NOMO-1 treated with dmso at 0.1 percent for 144 hours (cell line): ENCODE measurements around the gene TMEM167A.

Source experiments
- DNase-seq: peaks from one replicate; lab custom pipeline; 2025; ENCODE audit not compliant: unreplicated experiment; lab: John Stamatoyannopoulos, UW

Gene TMEM167A, protein sequence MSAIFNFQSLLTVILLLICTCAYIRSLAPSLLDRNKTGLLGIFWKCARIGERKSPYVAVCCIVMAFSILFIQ

DNA sequence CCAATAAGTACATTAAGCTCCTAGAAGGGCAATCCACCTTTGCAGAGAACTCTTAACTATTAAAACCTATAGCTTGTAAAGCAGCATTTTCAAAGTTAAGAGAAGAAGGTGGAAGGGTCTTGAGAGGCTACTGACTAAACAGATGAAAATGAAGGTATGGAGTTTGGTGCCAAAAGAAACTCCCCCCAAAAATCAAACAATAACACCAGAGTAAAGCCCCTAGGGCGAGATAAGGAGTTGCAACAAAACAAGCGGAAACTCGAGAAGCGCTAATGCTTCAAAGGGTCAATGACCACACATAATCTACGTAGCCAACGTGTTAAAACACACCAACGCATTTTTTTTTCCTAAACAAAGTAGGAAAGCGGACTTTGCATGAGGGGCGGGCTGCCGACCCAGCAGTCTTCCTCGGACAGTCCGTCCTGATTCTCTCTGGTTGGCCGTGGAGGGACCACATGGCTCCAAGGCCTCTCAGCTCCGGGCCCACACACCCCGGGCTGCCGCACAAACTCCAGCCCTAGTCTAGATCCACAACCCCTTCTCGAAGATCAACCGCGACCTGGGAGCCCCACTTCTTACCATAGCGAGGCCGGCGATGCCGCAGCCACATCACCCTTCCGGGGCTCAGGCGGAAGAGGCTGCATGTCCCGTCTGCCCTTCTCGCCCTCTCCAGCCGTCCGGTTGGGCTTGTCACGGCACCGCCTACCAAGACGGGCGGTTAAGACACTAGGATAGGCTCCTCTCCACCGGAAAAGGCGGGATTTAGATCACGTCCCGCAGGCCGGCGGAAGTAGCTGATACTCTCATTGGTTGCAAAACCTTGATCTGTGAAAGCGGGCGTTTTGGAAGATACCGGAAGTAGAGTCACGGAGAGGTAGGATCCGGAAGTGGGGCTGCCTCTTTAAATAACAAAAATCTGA is at the start of gene TMEM167A, which contains the start of gene XRCC4:
TSS of gene TMEM167A (minus strand) at position 653 of the 920 bp plus-strand sequence. CDS start at position 582, 71 bp downstream.
TSS of gene XRCC4 (plus strand) at position 806 of the 920 bp plus-strand sequence. CDS start 27,373 bp downstream, outside the sequence.
- peak; percentile 99 for DNase-seq

DNA sequence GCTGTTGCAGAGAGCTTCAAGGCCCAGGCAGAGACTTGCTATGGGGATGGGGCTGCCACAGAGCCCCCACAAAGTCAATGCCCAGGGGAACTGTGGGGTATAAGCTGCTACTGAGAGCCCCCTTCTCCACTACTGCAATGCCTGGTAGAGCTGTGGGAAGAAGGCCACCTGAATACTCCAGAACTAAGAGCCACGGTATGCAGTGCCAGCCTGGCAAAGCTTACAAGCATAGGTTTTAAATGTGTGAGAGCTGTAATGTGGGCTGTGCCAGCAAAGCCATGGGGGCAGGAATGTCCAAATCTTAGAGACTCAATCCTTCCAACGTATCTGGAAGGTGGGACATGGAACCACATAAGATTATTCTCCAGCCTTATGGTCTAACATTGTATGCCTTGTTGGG is 49.3 kb upstream of the TMEM167A start:
- no peak for DNase-seq

DNA sequence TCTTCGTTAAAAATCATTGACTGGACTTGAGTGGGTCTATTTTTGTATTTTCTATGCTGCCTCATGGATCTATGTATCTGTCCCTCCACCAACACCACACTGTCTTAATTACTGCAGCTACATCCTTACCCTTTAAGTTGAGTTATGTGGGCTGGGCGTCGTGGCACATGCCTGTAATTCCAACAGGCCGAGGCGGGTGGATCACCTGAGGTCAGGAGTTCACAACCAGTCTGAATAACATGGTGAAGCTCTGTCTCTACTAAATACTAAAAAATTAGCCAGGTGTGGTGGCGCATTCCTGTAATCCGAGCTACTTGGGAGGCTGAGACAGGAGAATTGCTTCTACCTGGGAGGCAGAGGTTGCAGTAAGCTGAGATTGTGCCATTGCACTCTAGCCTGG is 48.4 kb upstream of the TMEM167A start:
- DNase-seq: no peak

DNA sequence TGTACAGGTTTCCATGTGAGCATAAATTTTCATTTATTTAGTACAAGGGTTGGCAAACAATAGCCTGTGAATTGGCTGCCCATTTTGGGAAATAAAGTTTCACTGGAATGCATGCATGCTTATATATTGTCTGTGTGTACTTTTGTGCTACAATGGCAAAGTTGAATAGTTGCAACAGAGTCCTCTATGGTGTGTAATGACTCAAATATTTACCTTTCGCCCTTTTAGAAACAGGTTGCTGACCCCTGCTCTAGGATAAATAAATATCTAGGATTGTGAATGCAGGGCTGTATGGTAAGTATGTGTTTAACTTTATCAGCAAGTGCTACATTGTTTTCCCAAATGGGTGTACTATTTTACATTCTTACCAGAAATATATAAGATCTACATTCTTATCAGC is 47.4 kb upstream of the TMEM167A start:
- DNase-seq: no peak

DNA sequence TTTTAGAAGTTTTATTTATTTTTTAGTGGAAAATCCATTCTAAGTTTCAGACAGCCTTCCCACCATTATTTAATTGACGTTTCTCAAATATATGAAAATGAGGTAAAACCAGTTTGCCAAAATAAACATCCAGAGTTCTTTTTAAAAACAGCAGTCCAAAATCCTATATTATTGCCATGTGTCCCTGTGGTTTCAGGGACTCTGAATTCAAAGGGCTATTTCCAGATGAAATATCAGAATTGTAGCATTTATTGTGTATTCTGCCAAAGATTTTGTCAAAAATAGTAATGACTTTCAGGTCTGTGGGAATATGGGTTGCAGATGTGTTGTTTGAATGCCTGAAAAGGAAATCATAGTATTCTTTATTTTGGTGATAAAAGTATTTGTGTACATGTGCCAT is 41.8 kb upstream of the TMEM167A start:
- DNase-seq: no peak

DNA sequence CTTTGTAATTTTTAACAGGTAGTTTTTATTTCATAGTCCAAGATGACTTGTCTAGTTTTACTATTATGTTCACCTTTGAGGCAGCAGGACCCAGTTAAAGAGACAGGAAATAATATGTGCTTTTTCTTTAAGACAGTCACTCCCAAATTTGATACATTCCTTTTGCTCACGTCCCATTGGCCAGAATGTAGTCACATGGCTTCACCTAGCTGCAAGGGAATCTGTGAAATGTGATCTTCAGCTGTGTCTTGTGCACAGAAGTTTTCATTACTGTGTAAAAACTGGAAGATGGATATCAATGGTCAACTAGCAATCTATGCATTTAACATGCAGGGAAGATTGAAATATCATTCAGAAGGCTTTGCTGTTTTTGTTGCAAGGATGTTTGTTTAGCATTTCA is 41.3 kb upstream of the TMEM167A start:
- no peak for DNase-seq

DNA sequence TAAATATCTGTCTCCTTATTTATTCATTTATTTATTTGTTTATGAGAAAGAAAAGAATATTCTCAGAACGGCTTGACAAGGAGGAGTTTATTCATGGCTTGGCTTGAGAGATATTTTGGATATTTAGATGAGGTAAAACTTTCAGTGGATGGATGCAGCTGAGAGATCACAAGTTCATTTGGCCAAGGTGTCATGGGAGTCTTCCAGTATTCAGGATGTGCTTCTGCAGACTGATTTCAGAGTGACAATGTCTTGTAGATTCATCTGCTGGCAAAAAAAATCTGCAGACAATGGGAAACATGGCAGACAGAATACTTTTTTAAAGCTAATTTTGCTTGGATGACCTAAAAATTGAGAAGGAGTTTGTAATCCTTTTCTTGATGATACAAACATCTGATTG is 38.6 kb upstream of the TMEM167A start:
- DNase-seq: no peak

DNA sequence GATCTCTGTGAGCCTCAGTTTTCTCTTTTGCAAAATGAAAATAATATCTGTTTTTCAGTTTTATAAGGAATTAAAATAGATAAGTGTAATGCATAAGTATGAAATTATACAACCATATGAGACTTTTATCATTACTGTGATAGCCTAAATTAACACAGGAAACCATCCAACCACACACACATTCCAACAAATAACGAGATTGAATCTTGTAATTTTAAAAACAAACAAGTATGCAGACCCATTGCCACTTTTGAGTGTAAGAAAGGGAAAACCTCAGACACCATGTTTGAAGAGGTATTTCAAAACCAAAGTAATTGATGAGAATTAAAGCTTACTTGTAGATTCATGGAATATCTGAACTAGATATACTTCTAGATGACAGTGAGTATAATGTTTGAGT is 32.2 kb upstream of the TMEM167A start:
- no peak for DNase-seq

DNA sequence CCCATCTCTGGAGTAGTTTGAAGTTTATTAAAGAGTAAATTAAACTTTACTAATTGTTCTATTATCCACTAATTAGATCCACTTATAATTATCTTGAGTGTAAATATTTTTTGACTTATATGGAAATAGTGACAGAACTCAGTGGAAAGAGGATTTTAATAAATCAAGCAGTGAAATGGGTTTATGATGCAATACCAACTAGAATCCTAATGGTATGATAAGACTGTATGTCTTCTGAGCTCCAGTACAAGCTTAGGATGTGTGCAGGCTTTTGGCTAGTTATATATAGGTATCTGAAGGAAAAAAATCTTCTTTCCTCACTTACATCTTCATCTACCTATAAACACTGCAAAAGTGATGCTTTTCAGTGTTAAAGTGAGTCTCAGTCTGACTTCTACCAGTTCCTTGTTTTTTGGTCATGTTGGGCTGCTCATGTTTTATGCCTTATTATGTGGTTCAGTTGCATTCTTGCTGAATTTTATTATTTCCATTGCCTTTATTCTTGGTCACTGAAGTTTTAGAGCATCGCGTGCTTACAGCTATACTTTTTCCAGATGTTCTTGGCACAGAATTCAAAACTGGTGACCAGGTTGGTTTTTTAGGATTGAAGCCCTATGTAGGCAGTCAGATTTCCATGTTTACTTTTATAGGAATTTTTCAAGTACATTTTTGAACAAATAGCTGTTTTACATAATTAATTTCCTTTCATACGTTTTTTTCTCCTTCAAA is 30.7 kb upstream of the TMEM167A start:
- DNase-seq: no peak

DNA sequence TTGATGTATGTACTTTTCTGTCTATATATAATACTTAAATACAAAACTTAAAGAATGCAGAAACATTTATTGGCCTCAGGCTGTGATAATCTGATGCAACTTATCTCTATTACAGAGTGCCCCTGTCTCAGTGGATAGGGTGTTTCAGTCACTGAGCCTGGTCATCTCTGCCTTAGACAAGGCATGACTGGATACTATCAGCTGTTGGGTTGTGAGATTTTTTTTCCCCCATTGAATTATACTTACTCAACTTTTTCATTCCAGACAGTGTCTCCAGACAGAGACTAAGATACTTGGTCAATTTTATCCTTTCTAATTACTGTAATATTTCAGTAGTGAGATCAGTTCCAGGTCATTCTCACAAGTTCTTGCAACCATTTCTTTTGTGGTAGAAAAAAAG is 26.8 kb upstream of the TMEM167A start:
- DNase-seq: no peak

DNA sequence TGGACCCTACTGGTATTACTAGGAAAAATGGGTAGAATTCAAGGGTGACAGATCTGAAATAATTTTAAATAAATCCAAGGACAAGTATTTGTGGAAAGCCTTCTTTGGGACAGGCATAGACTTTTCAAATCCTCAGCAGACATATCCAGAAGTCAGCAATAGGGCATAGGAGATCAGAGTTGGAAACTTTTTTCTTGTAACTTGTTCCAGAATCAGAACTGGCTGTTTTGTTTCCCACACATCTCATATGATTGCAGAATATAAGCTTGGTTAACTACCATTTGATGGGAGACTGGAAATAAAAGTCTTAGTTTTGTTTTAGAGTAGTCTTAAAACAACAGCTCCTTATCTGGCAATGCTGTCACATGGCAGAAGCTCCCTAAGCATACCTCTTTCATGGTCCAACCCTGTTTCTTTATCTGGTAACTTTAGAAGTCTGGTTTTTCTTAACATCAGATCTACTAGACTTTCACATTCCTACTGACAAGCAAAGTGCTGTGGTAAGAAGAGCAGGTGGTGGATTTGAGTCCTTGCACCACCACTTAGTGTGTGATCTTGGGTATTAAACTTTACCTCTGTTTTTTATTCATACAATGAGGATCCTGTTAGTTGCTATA is 25.3 kb upstream of the TMEM167A start:
- DNase-seq: no peak

DNA sequence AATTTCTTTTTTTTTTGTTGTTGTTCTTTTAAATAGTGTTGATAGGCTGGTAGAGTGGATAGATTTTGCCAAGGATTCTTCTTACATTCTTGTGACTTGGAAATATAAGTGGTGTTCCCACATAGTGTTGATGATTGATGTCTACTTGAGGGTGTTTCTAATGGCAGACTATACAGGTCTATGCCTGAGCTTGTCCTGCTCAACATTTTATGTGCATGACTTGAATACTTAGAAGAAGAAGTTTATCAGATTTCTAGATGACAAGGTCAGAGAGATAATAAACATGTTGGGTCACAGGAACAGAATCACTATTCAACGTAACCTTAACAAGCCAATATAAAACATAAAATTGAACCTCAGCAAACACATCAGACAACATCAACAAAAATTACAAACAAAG is 24.3 kb upstream of the TMEM167A start:
- no peak for DNase-seq

DNA sequence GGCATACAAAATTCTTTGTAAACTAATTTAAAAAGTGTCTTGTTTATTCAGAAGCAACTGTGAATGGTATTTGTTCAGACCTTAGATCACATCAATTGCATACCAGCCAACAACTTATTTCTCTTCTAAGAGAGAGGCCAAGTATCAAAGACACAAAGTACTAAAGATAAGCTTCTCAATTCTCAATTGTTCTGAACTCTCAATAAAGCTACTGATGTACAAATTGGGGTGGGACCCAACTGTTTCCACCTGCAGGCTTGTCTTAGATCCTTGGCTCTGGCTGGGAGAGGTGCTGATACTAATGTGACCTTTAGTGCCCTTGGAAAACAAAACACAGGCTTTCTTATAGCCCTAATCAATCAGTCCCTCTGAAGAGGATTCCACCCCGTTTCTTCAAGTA is 22.3 kb upstream of the TMEM167A start:
- no peak for DNase-seq

DNA sequence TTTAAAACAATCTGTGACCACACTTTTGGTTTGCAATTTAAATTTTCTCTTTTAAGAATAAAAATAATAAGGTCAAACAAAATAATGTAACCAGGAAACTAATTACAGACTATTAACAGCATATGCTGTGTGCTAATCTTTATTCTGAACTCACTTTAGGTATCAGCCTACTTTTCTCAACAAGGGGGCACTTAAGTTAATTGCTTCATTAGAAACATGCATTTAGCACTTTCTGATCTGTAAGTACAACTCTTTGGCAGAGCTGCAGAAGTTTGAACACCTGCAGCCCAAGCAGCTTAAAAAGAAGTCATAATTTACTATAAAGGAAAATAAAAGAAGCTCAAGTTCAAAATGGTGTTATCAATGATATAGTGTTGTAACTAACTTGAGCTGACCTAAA is 21.8 kb upstream of the TMEM167A start:
- no peak for DNase-seq

DNA sequence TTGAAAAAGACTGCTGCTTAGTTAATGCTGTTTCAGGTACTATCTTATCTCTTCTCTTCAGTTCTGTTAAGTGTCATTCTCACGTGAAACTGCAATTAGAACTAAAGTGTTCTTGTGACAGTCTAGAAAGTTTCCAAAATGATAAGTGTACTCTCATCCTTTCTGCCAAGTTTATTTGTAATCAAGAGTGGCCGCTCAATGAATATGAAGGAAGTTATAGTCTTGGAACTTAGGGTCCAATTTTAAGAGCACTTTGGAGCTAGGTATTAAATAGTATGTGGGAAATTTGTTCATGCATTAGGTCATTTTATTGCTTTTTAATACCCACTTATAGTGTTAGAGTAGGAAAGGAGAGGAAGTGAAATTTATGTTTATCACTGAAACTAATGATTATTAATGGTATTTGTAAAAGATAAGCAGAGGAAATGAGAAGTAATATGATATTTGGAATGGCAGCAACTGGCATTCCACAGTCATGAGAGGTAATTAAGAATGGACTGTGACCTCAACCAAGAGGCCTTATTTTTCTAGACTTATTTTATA is 20.6 kb upstream of the TMEM167A start:
- no peak for DNase-seq

DNA sequence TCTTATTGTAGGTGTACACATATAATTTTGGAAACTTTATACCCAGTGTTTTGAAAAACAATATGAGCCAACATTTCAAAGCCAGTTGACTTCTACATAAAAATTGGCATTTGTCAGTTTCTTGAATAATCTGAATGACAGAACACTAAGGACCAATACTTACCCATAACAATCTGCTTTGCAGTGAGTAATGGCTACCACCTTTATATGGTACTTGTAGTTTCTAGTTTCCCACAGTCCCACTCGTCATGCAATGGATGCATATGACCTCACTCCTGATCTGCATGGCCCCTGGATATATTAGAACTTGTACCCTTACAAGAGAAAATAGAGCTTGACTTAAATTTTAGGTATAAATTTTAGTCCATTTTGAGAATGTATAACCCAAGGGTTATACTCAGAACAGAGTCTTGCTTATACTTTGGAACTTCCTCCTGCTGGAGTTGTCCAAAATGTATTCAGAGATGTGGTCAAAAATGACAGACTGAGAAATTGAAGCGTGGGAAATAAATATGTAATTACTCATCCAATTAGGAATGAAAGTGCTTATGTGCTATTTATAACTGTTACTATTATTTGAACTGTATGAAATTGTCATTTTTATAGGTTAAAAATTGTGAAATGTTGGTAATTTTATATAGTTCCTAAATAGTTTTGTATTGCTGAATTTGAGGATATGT is 19.6 kb upstream of the TMEM167A start:
- DNase-seq: no peak

DNA sequence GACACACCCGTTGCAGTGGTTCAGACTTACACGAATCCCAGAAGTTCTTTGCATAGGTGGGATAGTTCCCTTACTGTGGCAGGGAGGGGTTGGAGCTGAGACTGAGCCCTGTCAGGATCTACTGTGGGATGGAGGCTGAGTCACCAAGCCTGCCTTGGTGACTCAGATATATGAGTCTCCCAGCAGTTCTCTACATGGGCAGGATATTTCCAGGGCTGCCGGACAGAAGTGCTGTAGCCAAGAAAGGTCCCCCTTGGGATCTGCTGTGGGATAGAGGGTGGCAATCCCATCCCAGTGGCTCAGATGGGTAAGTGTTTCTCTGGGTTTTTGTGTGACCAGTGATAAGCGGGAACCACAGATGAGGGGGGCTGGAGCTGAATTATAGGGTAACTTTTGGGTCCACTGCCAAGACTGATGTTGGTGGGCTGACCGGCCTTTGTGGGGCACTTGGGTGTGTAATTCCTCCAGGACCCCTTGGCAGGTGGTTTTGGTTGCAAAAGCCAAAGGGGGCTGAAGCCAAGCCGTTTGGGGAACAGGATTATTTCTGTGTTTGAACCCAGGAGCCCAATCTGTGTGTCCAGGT is 18.9 kb upstream of the TMEM167A start:
- no peak for DNase-seq

DNA sequence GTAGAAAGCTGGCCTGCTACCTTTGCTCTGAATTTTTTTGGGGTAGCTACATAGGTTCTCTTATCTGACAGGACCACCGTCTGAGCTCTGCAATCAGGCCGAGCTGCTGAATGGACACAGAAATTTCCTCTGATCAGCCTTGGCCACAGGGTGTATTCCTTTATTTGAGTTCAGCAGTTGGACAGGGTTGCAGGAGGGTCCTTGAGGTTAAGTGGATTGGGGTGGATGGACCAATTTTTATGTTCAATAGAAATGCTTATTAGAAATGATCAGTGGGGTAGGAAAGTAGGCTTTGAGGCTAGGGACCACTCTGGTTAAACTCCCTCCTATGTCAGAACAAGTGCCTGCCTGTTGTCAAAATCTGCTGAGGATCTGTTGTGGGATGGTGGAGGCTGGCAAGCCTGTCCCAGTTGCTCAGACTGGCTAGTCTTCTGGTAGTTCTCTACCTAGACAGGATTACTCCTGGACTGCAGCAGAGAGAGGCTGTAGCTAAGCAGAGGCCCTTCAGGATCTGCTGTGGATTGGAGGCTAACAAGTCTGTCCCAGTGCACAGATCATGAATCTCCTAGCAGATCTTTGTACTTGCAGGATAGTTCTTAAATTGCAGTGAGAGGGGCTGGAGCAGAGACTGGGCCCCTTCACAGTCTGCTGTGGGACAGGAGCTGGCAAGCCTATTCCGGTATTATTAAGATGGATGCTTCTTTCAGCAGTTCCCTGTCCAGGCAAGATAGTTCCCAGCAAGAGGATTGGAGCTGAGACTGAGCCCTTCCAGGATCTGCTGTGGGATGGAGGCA is 18.2 kb upstream of the TMEM167A start:
- DNase-seq: no peak

DNA sequence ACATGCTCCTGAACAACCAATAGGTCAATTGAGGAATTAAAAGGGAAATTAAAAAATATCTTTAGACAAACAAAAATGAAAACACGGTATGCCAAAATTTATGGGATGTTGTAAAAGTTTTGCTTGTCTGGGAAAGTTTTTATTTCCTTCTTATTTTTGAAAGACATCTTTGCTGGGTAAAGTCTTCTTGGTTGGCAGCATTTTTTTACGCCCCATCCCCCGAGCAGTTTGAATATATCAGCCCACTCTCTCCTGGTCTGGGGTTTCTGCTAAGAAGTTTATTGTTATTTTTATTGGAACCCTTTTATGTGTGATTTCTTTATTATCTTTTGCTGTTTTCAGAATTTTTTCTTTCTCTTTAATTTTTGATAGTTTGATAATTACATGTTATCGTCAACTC is 16.5 kb upstream of the TMEM167A start:
- DNase-seq: no peak

DNA sequence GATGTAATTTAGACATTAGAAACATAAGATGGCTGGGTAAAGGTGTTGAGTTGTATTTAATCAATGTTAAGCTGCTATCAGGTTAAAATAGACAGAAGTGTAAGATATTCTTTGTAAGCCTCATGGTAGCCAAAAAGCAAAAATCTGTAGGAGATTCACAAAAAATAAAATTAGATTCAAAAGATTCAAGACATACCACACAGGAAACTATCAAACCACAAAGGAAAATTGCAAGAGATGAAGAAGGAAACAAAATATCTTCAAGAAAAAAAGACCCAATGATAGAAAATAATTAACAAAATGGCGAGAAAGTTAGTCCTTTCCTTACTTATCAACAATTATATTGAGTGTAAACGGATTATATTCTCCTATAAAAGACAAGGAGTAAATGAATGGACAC is 15.4 kb upstream of the TMEM167A start:
- no peak for DNase-seq
